Calu3 (cell line): Measurements from ENCODE around the gene PLCG1. TPM values are rescaled to one million over a fixed set of nuclear protein-coding genes. Genes with fewer than 3 reads are reported as not detected.

Experiments
- BruUV-seq: library from RNA; stranded (reverse); fragments of 400-500 nt; replicated peaks from 2 replicates; lab custom pipeline; 2021; lab: Mats Ljungman, UMichigan
- CTCF ChIA-PET: fragments of 300-600 bp; sonication (Branson Sonifier 250); formaldehyde crosslinking; loops from one replicate; lab custom pipeline; 2022; ENCODE audit warnings: antibody characterized with exemption; lab: Charles Lee
- DNase-seq: peaks from one replicate; pipeline ENCODE4 v3.0.0; 2022
- H3K27ac Mint-ChIP-seq: one replicate; pipeline ENCODE4 v1.8.0; 2022; ENCODE audit warnings: mixed read lengths; ENCODE audit not compliant: unreplicated experiment
- H3K27me3 Mint-ChIP-seq: one replicate; pipeline ENCODE4 v1.8.0; 2022; ENCODE audit warnings: mixed read lengths; ENCODE audit not compliant: unreplicated experiment
- H3K36me3 Mint-ChIP-seq: one replicate; pipeline ENCODE4 v1.8.0; 2022; ENCODE audit warnings: mild to moderate bottlenecking, moderate library complexity, mixed read lengths; ENCODE audit not compliant: insufficient read depth, unreplicated experiment
- H3K4me1 Mint-ChIP-seq: one replicate; pipeline ENCODE4 v1.8.0; 2022; ENCODE audit warnings: mild to moderate bottlenecking, low read depth, mixed read lengths; ENCODE audit not compliant: unreplicated experiment
- H3K4me3 Mint-ChIP-seq: one replicate; pipeline ENCODE4 v1.8.0; 2022; ENCODE audit warnings: mild to moderate bottlenecking, low read depth, moderate library complexity, mixed read lengths; ENCODE audit not compliant: unreplicated experiment
- H3K9me3 Mint-ChIP-seq: one replicate; pipeline ENCODE4 v1.8.0; 2022; ENCODE audit warnings: low read depth, mixed read lengths; ENCODE audit not compliant: unreplicated experiment
- intact Hi-C: fragments of 100-400 bp; cut with micrococcal nuclease; formaldehyde crosslinking; loops from one replicate; pipeline ENCODE4 v1.10.0; 2022; ENCODE audit not compliant: unreplicated experiment
- total RNA-seq: library from RNA; stranded (reverse); gene quantifications from 2 replicates; pipeline ENCODE4 v1.2.3, GENCODE V29; 2022
- TF ChIP-seq, protein P1 (sequence below): fragments of 200-600 bp; IDR thresholded peaks from one replicate; pipeline ENCODE4 v1.8.0; 2022; ENCODE audit warnings: antibody characterized with exemption; ENCODE audit not compliant: unreplicated experiment

The PLCG1 gene
- total RNA-seq, 1 experiment from 2014 or later: 127 TPM

DNA sequence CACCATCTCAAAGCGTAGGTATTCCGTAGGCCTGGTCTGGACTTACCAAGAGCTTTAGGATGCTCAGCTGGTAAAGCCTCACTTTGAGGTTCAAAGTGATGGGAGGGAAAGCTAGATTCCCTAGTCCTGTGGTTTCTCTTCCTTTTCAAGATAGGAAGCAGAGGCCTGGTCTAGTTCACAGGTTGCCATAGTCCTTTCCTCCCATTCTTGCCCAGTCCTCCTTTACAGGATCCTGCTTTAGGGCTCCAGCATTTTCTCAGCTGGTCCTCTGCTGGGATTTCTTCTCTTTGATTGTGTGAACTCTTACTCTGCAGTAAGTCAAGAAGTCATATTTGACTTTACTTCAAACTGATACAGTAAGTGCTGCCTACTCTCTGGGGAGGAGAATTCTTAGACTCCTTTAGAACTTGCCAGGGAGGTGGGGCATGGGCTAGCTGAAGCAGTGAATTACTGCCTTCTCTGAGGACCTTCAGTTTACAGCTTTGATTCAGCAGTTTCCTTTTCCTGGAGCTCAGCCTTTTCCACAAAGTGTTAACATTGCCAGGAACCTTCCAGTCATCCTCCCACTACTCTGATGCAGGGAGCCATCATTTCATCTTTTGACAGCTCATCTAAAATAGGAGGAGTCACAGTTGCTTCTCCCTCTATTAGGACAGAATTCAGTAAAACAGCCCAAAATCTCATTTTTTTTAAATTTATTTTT, 42.8 kb upstream of the PLCG1 start:
- Mint-ChIP-seq H3K4me3 (no peak overlapping the region), H3K27me3 (no peaks in the 10 kb centered on the region), H3K4me1 (no peaks in the 10 kb centered on the region), H3K9me3 (no peaks in the 10 kb centered on the region), H3K36me3 (peaks cover 85% of the 10 kb centered on the region), H3K27ac (no peak overlapping the region)
- TF ChIP-seq, protein P1, sequence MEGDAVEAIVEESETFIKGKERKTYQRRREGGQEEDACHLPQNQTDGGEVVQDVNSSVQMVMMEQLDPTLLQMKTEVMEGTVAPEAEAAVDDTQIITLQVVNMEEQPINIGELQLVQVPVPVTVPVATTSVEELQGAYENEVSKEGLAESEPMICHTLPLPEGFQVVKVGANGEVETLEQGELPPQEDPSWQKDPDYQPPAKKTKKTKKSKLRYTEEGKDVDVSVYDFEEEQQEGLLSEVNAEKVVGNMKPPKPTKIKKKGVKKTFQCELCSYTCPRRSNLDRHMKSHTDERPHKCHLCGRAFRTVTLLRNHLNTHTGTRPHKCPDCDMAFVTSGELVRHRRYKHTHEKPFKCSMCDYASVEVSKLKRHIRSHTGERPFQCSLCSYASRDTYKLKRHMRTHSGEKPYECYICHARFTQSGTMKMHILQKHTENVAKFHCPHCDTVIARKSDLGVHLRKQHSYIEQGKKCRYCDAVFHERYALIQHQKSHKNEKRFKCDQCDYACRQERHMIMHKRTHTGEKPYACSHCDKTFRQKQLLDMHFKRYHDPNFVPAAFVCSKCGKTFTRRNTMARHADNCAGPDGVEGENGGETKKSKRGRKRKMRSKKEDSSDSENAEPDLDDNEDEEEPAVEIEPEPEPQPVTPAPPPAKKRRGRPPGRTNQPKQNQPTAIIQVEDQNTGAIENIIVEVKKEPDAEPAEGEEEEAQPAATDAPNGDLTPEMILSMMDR: no peak
- intact Hi-C loops: loop anchor here (1.0 kb wide), 3 partner anchors 16 to 126 kb away; no protein-coding TSS in a partner anchor
- no peak for DNase-seq
- BruUV-seq: no TSS peak
- CTCF ChIA-PET: interaction anchor here (0.5 to 2.0 kb wide), 9 partner anchors 11 to 230 kb away, joined by 3 to 61 read pairs (median 3); no protein-coding TSS in a partner anchor

DNA sequence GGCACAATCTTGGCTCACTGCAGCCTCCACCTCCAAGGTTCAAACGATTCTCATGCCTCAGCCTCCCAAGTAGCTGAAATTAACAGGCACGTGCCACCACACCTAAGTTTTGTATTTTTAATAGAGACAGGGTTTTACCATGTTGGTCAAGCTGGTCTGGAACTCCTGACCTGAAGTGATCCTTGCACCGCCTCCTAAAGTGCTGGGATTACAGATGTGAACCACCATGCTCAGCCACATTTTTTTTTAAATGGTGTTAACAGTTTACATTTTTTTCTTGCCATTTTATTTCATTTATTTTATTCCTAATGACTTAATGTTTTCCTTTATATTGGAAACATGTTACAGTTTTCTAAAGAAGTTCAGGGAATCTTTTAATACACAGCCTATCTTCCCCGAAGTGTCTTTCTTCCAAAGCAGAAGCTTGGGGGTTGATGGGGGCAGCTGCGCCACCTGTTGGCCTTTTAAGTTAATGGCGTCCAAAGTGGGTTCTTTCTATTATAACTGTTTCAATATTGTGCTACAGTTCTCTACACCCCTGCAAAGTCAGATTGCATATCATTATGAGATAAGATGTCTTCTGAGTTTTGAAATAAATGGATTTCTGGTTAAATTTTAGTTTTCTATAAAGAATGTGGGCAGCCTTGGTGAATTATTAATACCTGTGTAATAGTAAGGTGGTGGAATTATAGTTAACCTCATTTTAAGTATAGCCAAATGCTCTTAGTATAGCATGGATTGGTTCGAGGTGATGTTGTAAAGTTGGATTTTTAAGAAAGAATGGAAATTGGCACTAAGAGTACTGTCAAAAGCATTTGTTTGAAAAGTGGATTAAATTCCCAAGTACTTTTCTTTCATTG, 42.0 kb upstream of the PLCG1 start:
- intact Hi-C loops: loop anchor here (1.0 kb wide), 3 partner anchors 17 to 127 kb away; no protein-coding TSS in a partner anchor
- TF ChIP-seq, protein P1: peak; percentile 89
- H3K27ac Mint-ChIP-seq: no peak overlapping the region
- no peaks in the 10 kb centered on the region for H3K4me1 Mint-ChIP-seq
- H3K27me3 Mint-ChIP-seq: no peaks in the 10 kb centered on the region
- peak; percentile 57 for DNase-seq
- CTCF ChIA-PET: interaction anchor here (0.5 to 2.0 kb wide), 9 partner anchors 12 to 230 kb away, joined by 3 to 61 read pairs (median 3); no protein-coding TSS in a partner anchor
- H3K36me3 Mint-ChIP-seq: peaks cover 82% of the 10 kb centered on the region
- H3K4me3 Mint-ChIP-seq: no peak overlapping the region
- no TSS peak for BruUV-seq
- H3K9me3 Mint-ChIP-seq: no peaks in the 10 kb centered on the region

DNA sequence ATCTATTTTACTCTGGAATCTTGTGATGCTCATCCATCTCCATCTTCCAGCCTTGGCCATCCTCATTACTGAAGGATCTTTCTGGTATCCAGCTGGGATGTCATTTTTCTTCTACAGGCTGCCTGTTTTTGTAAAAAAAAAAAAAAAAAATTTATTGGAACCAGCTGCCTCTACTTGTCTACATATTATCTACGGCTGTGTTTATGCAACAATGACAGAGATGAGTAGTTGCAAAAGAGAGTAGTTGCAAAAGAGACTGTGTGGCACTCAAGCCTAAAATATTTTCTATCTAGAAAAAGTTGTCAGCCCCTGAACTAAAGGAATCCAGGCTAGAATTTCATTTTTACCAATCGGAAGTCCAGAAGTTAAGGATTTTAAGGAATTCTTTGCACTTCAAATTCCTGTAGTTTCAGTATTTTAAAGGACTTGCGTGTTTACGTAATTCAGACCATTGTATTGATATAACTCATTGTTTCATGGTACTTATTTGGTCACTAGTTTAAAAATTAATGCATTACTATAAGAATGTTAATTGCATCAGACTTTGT, 38.6 kb upstream of the PLCG1 start:
- intact Hi-C loops: no loop called here
- Mint-ChIP-seq H3K27ac (no peak overlapping the region), H3K9me3 (no peaks in the 10 kb centered on the region), H3K27me3 (no peaks in the 10 kb centered on the region), H3K36me3 (peaks cover 74% of the 10 kb centered on the region), H3K4me1 (no peaks in the 10 kb centered on the region), H3K4me3 (no peak overlapping the region)
- no peak for DNase-seq
- BruUV-seq: no TSS peak
- CTCF ChIA-PET: interaction anchor here (0.6 to 1.1 kb wide), 2 partner anchors 108 to 333 kb away, joined by 3 to 4 read pairs; no protein-coding TSS in a partner anchor
- TF ChIP-seq, protein P1: no peak

DNA sequence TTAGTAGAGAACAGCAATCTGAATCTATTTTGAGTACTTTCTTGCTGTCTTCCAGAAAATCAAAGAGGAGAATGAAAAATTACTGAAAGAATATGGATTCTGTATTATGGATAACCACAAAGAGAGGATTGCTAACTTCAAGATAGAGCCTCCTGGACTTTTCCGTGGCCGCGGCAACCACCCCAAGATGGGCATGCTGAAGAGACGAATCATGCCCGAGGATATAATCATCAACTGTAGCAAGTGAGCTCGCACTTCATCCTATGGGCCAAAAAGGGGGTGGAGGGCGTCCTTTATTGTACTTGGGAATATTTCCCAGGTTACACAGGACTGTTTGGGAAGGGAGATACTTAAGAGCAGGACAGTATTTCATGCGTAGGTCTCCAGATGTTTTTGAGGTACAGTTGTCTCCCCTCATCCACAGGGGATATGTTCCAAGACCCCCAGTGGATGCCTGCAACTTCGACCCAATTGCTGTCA, 37.3 kb upstream of the PLCG1 start:
- no peaks in the 10 kb centered on the region for H3K9me3 Mint-ChIP-seq
- H3K4me1 Mint-ChIP-seq: no peaks in the 10 kb centered on the region
- TF ChIP-seq, protein P1: no peak
- intact Hi-C loops: no loop called here
- peaks cover 74% of the 10 kb centered on the region for H3K36me3 Mint-ChIP-seq
- H3K27ac Mint-ChIP-seq: no peak overlapping the region
- CTCF ChIA-PET: interaction anchor here (1.1 kb wide), 1 partner anchor 109 kb away, joined by 4 read pairs; no protein-coding TSS in a partner anchor
- H3K4me3 Mint-ChIP-seq: no peak overlapping the region
- DNase-seq: no peak
- BruUV-seq: no TSS peak
- no peaks in the 10 kb centered on the region for H3K27me3 Mint-ChIP-seq
